ENCODE measurements around the gene KLHDC9.
"Not testable (repeated sequence)": the region's sequence is repeated elsewhere in the genome, so short reads cannot be mapped to it uniquely, and the experiment has no call there.

Gene KLHDC9

DNA sequence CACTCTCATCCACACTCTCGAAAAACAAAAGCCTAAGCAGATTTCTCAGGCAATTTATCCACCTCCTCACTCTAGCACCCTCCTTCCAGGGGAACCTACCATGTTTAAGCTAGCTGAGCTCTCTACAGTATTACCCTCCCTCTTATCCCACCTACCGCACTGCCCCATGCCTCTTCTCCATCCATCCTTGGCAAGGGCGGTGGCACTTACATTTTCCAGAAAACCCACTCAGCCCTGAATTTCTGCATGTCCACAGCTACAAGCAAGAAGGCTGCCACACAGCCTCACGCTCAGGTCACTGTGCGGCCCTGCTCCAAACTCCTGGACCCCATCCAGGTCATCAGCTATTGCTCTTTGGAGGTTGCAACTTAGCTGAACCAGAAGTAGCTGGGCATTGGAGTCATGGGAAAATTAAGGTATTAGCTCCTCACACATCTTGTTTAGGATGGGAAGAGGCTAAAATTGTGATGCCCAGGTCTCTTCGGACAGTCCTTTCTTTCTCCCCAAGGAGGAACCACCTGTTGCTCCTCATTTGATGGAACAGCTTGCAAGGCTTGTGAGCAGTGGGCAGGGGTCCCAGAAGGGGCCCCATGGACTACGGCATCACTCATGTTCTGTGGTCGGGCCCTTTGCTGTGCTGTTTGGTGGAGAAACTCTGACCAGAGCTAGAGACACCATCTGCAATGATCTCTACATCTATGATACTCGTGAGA lies 1.1 kb downstream of the KLHDC9 start:
- DNase-seq, result no peak

DNA sequence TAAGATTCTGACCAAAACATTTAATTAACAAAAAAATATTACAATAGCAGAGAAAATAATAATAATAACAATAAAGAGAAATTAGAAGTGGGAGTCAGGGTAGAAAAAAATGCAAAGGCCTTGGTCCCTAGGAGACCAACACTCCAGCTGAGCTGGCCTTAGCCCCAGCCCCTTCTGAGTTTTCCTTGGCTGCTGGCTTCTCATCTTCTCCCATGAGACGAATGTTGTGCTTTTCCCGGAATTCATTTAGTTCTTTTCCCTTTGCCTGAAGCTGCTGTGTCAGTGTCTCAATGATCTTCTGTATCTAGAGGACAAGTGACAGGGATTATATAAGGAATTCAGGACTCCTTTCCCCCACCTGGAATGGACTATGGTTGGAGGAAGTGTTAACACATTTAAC lies 2.4 kb downstream of the KLHDC9 start:
- no peak for DNase-seq

DNA sequence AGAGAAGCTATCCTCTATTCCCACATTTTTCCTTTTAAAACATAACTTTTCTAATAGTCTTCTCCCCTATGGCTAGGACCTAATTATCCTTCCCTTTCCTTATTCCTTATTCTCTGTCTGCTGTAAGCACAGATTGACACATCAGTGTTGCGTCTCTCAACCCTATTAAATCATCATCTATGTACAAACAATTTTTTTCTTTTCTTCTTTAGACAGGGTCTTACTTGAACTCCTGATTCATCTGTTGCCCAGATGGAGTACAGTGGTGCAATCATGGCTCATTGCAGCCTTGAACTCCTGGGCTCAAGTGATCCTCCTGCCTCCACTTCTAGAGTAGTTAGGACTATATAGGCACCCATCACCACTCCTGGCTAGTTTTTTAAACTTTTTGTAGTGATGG lies 8.3 kb downstream of the KLHDC9 start:
- no peak for DNase-seq

DNA sequence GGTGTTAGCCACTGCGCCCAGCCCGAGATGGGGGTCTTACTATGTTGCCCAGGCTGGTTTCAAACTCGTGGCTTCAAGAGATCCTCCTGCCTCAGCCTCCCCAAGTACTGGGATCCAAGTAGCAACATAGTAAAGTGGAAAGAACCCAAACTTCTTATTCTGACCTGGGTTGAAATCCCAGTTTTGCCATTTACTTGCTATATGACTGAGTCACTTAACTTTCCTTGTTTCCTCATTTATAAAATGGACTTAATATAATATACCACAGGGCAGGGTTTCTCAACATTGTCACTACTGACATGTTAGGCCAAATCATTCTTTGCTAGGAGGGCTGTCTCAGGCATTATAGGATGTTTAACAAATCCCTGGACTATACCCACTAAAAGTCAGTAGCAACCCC lies 13.0 kb downstream of the KLHDC9 start:
- no peak for DNase-seq

DNA sequence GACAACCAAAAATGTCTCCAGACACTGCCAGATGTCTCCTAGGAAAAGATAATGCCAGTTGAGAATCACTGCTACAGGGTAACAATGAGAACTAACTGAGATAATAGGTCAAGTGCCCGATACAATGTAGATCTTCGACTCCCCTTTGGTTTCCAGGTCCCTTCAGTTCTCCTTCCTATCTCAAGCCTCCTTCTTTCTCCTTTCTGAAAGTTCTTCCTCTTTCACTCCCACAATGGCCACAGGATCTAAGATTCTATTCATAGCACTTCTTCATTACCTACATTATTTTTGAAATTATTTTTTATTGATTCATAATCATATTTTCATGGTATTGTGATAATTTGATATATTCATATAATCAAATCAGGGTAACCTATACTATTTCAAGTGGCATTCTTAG lies 13.4 kb downstream of the KLHDC9 start:
- no peak for DNase-seq

DNA sequence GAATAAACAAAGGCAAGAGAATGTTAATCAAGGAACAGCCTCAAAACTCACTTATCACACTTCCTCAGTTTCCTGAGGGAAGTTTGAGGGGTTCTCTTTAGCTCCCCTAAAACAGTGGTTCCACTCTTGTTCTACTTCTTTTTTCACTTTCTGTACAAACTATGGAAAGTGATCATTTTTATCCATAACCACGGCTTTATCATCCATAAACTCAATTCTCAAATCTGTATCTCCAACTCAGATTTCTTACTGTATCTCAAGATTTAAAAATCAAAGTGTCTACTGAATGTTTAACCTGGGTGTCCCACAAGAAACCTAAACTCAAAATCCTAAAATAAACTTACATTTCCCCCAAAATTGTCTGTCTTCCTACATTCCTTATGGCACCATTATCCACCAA lies 15.8 kb downstream of the KLHDC9 start:
- no peak for DNase-seq

DNA sequence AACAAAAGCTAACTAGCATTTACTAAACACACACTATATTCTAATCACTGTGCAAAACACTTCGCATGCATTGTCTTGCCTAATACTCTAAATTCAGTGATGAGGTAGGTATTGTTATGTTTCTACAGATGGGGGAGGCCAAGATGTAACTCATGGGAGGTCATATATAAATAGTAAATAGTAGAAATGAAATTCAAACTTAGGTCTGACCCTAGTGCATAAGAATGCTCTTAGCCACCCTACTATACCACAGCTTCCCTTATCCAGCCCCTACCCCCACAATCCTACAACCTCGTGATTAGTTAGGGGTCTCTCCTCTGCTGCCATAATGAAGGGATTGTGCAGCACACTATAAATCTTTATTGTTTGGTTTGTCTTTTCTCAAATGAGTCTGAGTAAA lies 16.4 kb downstream of the KLHDC9 start:
- no peak for DNase-seq

DNA sequence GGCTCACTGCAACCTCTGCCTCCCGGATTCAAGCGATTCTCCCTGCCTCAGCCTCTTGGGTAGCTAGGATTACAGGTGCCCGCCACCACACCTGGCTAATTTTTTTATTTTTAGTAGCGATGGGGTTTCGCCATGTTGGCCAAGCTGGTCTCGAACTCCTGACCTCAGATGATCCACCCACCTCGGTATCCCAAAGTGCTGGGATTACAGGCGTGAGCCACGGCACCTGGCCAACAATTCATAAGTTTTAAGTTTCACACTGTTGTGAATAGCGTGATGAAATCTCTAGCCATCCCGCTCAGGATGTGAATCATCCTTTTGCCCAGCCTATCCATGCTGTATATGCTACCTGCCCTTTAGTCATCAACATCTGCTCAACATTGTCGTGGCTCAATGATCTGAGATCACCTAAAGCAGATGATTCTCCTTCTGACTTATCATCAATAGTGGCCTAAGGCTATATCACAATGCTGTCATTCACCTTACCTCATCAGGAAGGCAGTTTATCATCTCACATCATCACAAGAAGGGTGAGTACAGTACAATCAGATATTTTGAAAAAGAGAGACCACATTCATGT lies 17.1 kb downstream of the KLHDC9 start:
- no peak for DNase-seq

DNA sequence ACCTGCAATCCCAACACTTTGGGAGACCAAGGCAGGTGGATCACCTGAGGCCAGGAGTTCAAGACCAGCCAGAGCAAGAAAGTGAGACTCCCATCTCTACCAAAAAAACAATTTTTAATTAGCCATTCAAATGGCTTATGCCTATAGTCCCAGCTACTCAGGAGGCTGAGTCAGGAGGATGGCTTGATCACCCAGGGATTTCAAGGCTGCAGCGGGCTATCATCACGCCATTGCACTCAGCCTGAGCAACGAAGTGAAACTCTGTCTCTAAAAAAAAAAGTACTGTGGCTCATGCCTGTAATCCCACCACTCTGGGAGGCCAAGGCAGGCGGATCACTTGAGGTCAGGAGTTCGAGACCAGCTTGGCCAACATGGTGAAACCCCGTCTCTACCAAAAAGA lies 17.8 kb downstream of the KLHDC9 start:
- not testable (repeated sequence) for DNase-seq

DNA sequence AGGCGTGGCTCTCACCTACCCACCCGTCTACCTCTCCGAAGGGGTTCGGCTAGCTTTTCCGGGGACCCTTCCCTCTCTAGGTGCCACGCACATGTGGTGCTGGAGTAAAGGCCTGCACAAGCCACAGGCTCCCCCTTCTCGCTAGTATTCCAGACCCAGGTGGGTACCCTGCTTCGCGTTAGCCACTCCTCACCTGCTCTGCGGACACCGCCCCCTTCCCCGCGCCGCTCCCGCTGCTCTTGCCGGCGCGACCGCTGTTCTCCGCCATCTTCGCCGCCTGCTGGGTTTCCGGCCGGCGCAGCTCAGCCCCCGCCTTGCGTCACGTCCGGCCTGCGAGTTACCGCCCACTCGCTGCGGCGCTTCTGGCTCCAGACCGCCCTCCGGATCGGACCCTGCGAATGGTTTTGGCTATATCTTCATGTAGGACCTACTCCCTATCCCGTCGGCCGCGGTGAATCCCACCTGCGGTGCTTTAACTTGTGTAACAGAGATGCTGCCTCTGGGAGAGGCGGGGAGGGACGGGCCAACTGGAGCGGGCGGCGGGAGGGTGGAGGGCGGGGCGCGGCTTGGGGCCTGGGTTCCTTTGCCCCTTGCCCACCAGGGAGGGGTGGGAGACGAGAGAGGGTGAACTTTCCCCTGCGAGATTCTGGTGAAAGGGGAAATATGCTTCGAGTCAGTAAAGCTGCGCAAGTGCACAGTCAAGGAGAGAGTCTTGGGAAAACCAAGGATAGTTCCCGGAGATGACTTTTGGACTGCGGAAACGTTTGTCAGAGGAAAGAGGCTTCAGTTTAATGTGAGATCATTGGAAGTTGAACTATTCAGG lies 19.8 kb downstream of the KLHDC9 start, which contains the start of the genes NIT1 and PFDN2:
Gene NIT1 (plus strand): TSS at position 347 of the 823 bp plus-strand sequence. CDS start 72 bp downstream, at position 419.
Gene PFDN2 (minus strand): TSS at position 279 of the 823 bp plus-strand sequence. CDS start 11 bp downstream, at position 268.
- DNase-seq, result peak; percentile 84 to 90

DNA sequence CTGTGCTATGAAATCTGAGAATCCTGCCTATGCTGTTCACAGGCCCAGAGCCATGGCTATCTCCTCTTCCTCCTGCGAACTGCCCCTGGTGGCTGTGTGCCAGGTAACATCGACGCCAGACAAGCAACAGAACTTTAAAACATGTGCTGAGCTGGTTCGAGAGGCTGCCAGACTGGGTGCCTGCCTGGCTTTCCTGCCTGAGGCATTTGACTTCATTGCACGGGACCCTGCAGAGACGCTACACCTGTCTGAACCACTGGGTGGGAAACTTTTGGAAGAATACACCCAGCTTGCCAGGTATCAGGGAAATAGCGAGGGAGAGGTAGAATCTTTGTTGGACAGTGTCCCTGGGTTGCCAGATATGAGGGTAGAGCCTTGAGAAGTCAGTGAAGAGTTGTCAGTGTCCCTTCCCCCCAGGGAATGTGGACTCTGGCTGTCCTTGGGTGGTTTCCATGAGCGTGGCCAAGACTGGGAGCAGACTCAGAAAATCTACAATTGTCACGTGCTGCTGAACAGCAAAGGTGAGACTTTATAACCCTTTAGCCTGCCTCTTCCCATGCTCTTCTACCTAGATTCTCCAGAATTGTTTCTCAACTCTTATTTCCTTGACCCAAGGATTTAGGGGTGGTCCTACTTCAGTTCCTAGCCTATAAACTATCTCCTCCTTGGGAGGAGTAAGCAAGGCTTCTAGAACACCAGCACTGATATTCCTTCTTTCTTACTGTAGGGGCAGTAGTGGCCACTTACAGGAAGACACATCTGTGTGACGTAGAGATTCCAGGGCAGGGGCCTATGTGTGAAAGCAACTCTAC lies 21.1 kb downstream of the KLHDC9 start:
- peak in 1 of 2 experiments; percentile 18 for DNase-seq

DNA sequence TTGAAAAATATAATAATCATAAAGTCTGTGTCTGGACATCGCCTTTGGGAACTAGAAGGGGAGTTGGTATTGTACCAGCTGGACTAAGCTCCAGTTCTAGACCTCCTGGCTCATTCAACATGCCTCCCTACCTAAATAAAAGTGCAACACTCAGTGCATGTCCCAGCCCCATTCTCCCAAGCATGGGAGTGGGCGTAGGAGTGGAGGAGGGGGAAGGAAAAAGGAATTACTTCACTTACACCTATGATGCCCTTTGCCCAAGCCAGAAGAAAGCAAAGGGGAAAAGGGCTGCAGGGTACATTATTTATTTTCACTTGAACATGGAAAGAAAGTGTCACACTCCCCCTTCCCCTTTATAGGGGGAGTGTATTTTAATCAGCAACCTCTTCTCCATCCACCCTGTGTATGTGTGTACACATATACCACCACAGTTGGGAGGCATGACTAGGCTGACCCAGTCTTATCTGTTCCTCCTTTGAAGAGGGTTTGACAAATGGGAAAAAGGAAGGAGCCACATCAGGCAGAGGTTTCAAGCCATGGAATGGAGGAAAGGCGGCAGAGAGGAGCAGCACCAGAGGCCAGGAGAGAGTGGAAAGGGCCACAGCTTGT lies 23.0 kb downstream of the KLHDC9 start:
- no peak for DNase-seq

DNA sequence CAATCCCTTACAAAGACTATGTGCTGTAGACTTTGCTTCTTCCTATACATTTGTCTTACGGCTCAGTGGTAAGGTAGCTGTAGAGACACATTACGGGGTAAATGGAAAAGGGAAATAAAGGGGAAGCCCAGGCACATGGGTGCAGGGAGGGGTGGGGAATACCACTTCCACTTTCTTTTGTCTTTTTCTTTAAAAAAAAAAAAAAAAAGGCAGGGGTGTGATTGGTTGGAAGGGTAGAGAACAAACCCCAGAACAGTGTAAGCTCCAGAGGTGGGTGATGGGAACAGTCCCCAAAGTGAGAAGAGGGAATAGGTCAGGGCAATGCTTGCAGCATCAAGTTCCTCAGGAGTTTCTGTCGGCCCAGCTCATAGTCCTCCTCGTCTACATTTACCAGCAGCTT lies 23.7 kb downstream of the KLHDC9 start:
- no peak for DNase-seq

DNA sequence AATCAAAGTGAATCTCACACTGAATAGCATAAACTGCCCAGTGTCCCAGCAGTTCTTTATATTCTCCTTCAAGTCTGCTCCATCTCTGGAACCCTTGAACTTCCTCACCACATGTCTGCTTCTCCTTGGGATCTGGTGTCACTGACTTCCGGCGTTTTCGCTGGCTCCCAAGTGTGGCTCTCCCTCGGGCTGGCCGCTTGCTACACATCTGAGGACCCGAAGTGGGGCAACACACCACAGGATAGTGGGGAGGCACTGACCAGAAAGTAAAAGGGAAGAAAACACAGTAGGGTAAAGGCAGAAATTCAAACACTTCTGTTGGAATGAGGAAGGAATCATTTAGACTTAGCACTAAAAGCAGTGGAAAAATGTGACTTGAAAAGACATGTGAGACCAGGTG lies 24.8 kb downstream of the KLHDC9 start:
- DNase-seq, result no peak

DNA sequence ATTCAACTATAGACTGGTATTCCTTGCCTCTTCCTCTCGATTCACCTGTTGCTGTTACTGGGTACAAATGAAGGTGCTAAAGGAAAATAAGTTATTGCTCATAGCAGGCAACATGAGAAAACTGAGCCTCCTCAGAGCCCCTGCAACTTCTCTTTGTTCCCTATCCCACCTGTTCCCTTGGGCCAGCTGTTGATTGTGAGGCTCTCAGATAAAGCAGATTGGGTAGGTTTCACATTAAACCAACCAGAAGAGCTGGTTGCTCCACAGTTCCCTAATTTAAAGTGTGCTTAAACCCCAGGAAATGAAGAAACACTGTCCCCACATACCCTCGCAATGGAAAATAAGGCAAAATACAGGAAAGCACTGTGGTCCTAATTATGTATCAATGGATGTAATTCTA lies 29.5 kb downstream of the KLHDC9 start:
- no peak for DNase-seq

DNA sequence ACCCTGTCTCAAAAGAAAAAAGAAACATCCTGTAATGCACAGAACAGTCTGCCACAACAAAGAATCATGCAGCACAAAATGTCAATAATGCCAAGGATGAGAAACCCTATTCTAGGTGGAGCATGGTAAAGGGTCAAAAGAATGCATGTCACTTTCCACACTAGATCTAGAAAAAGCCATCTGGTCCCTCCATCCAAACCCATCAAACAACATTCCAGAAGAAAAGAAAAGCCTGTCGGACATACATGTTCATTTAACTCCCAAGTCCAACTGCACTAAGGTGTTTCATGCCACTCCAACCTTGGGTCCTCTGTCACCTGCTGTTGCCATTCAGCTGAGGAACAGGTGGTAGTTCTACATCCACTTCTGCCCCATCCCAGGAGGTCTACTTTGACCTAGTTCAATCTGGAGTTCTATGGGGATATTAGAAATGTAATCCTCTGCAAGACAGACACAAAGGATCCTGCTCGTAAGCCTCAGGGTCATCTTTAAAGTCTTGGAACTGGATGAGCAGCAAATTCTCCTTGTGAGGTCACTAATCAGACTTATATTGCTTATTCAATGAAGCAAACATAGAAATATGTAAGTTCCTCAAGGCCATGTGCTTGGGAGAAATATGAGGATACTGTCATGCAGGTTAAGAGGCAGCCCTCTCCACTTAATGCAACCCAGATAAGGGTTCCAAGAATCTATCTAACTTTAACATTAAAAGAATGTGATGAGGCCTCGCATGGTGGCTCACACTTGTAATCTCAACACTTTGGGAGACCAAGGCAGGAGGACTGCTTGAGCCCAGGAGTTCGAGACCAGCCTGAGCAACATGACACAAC lies 30.6 kb downstream of the KLHDC9 start:
- DNase-seq, result no peak

DNA sequence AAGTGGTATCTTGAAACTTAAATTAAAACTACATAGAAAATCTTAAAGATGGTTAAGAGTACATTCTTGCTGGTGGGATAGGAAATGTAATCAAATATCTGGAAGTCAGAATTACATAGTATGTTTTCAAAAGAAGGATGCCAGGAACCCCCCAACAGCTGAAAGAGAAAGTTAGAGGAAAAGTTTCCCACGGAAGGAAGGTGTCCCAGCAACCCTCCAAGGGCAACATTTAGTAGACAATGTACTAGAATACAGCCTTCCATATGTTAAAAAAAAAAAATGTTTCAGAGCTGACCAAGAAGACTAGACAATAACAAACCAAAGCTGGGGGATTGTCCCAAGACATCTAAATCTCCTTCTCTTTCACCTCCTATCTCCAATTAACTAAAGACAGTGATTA lies 32.1 kb downstream of the KLHDC9 start:
- DNase-seq, result no peak

DNA sequence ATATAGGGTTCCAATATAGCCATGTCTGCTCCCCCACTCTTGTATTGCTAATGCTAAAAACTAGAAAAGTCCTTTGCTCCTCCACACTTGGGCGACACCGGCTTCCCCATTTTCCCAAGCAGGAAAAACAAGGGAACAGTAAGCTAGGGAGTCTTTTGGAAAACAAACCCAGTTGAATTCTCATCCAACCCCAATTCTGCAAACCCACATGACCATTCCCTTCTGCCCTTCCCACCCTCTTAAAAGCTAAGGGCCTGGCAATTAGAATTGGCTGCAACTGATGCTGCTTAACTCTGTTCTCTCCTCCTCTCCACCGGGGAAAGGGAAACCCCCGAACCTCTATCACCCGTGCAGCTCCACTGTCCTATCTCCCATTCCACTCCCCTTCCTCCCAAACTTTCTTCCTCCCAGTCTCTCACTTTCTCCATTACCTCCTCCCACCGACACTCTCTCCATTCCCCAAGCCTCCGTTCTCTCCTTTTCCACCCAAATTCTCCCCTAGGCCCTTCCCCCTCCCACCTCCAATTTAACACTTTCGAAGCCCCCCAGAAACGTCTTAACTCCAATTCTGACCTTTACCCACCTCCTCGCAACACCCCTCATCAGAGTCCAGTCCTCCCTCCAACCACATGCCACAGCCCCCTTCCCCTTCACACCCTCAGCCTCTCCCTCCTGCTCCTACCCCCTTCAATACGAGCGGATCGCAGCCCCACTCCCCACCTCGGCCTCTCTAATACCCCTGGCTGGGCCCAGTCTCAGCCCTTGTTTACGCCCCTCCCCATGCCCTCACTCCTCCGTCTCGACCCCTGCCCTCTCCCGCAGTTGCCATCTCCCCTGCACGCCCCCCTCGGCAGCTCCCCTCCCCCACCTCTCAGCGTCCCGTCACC lies 33.6 kb downstream of the KLHDC9 start:
- DNase-seq, result no peak

DNA sequence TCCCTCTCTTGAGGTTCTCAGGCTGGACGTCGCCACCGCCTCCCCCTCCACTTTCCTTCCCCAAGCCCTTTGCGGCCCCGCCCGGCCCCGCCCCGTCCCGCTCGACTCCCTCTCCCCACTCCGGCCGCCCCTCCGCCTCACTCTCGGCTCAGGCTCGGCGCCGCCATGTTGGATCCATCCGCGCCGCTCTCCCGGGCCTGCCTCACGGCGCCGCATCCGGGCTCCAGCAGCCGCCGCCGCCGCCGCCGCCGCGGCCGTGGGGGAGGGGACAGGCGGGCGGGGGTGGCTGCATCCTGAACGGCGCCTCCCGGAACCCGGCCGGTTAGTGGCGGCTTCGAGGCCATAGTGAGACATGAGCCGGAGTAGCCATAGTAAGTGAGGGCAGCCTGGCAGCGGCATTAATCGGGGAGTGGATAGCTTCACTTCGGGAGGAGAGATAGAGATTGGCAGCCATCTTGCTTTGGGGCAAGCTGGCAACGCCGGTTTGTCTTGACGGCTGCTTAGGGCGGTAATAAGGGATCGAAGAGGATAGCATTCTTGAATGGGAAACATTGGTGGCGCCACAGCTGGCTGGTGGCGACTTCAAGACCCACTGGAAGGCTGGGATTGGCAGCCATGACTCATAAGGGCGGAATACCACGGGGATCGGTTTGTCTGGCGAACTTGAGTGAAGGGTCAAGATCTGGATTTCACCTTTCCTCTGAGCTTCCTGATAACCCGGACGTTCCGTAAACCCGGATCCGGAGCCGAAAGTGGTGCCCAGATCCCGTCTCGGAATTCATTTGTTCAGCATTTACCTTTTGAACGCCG lies 34.5 kb downstream of the KLHDC9 start, which contains the start of gene DEDD:
Gene DEDD (minus strand): TSS at position 258 of the 810 bp plus-strand sequence. CDS start 8,205 bp downstream, outside the sequence.
- DNase-seq, result peak; percentile 97 to 98
